GM12878 (cell line): Measurements from ENCODE around the gene ZP2. TPM values are rescaled to one million over a fixed set of nuclear protein-coding genes. Genes with fewer than 3 reads are reported as not detected.
"Not testable (repeated sequence)": the region's sequence is repeated elsewhere in the genome, so short reads cannot be mapped to it uniquely, and the experiment has no call there.

Experiments
- ATAC-seq: fragments of 200-7000 bp; cut with Tn5 transposase; 3 replicates; pipeline ENCODE4 v1.9.1; 2020; ENCODE audit warnings: mild to moderate bottlenecking, moderate library complexity
- BruUV-seq: library from RNA; stranded (reverse); fragments of 400-500 nt; replicated peaks from 2 replicates; lab custom pipeline; 2021; lab: Mats Ljungman, UMichigan
- CTCF ChIA-PET: fragments of 300-600 bp; sonication (Branson Sonifier 250); formaldehyde crosslinking; extraction: SDS; loops from one replicate; lab custom pipeline; 2021; ENCODE audit warnings: inconsistent platforms; lab: Yijun Ruan, JAX
- POLR2A ChIA-PET: fragments of 350-600 bp; formaldehyde crosslinking; extraction: SDS; loops from one replicate; lab custom pipeline; 2021; ENCODE audit warnings: inconsistent platforms; lab: Charles Lee
- RAD21 ChIA-PET: fragments of 300-600 bp; sonication (Branson Sonifier 250); formaldehyde crosslinking; loops from one replicate; lab custom pipeline; 2023; ENCODE audit warnings: antibody characterized with exemption; ENCODE audit not compliant: unreplicated experiment; lab: Charles Lee
- SMC1A ChIA-PET: fragments of 300-600 bp; sonication (Branson Sonifier 250); formaldehyde crosslinking; loops from one replicate; lab custom pipeline; 2023; ENCODE audit not compliant: unreplicated experiment, uncharacterized antibody; lab: Charles Lee
- DNase-seq: peaks from one replicate; pipeline ENCODE4 v3.0.0-alpha.2; 2011; ENCODE audit warnings: low read depth, low spot score
- FAIRE-seq: peaks from 3 replicates; lab custom pipeline; 2011; peaks lifted over from hg19 to GRCh38; lab: Jason Lieb, UNC
- H2AFZ ChIP-seq: 2 replicates; pipeline ENCODE4 v1.6.0; 2011; ENCODE audit warnings: low read depth, low read length, control low read depth; ENCODE audit not compliant: control insufficient read depth
- H3K27ac ChIP-seq: 2 replicates; pipeline ENCODE4 v1.5.1; 2011; ENCODE audit warnings: control low read depth; ENCODE audit not compliant: control insufficient read depth, insufficient read depth
- H3K27me3 ChIP-seq, 2 experiments: replicated peaks in 1 of 2; 2 replicates each; pipeline versions ENCODE4 v1.6.0 to v1.6.1; 2011; ENCODE audit warnings: low read length in 1 of 2; ENCODE audit not compliant: control insufficient read depth in 2 of 2, insufficient read depth in 2 of 2
- H3K36me3 ChIP-seq, 2 experiments: 2 replicates each; pipeline ENCODE4 v1.5.1; 2011; ENCODE audit warnings: low read length in 1 of 2; ENCODE audit not compliant: control insufficient read depth in 2 of 2, insufficient read depth in 2 of 2
- H3K4me1 ChIP-seq: 2 replicates; pipeline ENCODE4 v1.6.1; 2011; ENCODE audit warnings: mild to moderate bottlenecking, low read length, moderate library complexity, mixed read lengths; ENCODE audit not compliant: control insufficient read depth, insufficient read depth
- H3K4me2 ChIP-seq: 2 replicates; pipeline ENCODE4 v1.6.0; 2011; ENCODE audit warnings: control low read depth; ENCODE audit not compliant: control insufficient read depth, insufficient read depth
- H3K4me3 ChIP-seq: fragments of 200-600 bp; sonication (generic); 2 replicates; pipeline ENCODE4 v1.5.1; 2016
- H3K79me2 ChIP-seq: 2 replicates; pipeline ENCODE4 v1.6.0; 2011; ENCODE audit warnings: low read length; ENCODE audit not compliant: control insufficient read depth, insufficient read depth
- H3K9ac ChIP-seq: 2 replicates; pipeline ENCODE4 v1.8.0; 2011; ENCODE audit warnings: low read length, control low read depth, mixed read lengths; ENCODE audit not compliant: control insufficient read depth, insufficient read depth
- H3K9me3 ChIP-seq: replicated peaks from 3 replicates; pipeline ENCODE4 v1.5.1; 2011; ENCODE audit warnings: mild to moderate bottlenecking, low read length; ENCODE audit not compliant: control insufficient read depth, insufficient read depth
- H4K20me1 ChIP-seq: 2 replicates; pipeline ENCODE4 v1.6.0; 2011; ENCODE audit not compliant: control insufficient read depth, insufficient read depth
- ZBTB40 ChIP-seq: fragments of 450-650 bp; IDR thresholded peaks from 2 replicates; pipeline ENCODE4 v1.6.1; 2016; ENCODE audit warnings: mild to moderate bottlenecking, moderate library complexity, borderline replicate concordance
- WGBS: methylation state at CpG from one replicate; pipeline ENCODE4 v1.1.6; 2016; ENCODE audit warnings: low lambda C conversion rate; ENCODE audit not compliant: insufficient replicate concordance, insufficient coverage; ENCODE audit errors: missing lambda C conversion rate; 5-methylcytosine and 5-hydroxymethylcytosine counted together
- in situ Hi-C: fragments of 300-500 bp; cut with MboI; formaldehyde crosslinking; loops from 9 replicates; pipeline ENCODE4 v1.14.3; 2018; ENCODE audit warnings: mixed read lengths
- intact Hi-C: fragments of 100-400 bp; cut with micrococcal nuclease; formaldehyde crosslinking; loops from one replicate; pipeline ENCODE4 v1.14.2; 2022; ENCODE audit not compliant: unreplicated experiment
- polyA plus RNA-seq, 11 experiments: library from polyadenylated mRNA; depleted of rRNA in 4 of 11; unstranded in 6 of 11; stranded (reverse) in 5 of 11; fragments of >200 nt; fragmentation: Nextera tagmentation in 4 of 11; fragmentation: Illumina TruSeq in 1 of 11; extraction: Ambion mirVana in 4 of 11; extraction: Trizol in 1 of 11; gene quantifications; 1 replicate in 1 of 11; 2 replicates in 10 of 11; pipeline versions ENCODE4 v1.2.1 to v1.2.3, GENCODE V29; 2011 to 2016; ENCODE audit warnings: inconsistent platforms in 2 of 11, missing spikeins in 2 of 11, low read depth in 1 of 11
- total RNA-seq, 4 experiments: library from RNA; depleted of rRNA in 3 of 4; stranded (reverse); fragments of >200 nt in 3 of 4; fragmentation: Illumina TruSeq in 1 of 4; extraction: Trizol in 1 of 4; gene quantifications; 2 replicates each; pipeline versions ENCODE4 v1.2.1 to v1.2.3, GENCODE V29; 2013 to 2021

The ZP2 gene
- total and polyA plus RNA-seq, 10 of the 15 experiments (the other 5 are each of a cell fraction or from before 2014, with no cell fraction given), result 0.11 to 0.33 (median 0.16) TPM; not detected in 1

- Histone ChIP-seq H4K20me1 (no peaks in the 10 kb centered on the region), H3K4me1 (no peaks in the 10 kb centered on the region), H3K4me2 (no peak overlapping the region), H3K27ac (no peak overlapping the region), H3K79me2 (no peaks in the 10 kb centered on the region), H3K36me3 (no peaks in the 10 kb centered on the region), H2AFZ (no peak overlapping the region), H3K4me3 (no peak overlapping the region), H3K9ac (no peak overlapping the region), H3K27me3 (peaks cover 0 to 3% of the 10 kb centered on the region in 2 experiments; a peak in 2 of 4 replicates), H3K9me3 (no peaks in the 10 kb centered on the region)
- no peak for ATAC-seq
- WGBS, result 7% methylated on average over 15 of the region's 15 CpGs
- no peak for DNase-seq
- ChIA-PET RAD21 (no interaction called here), SMC1A (no interaction called here), CTCF (interaction anchor here (1.1 kb wide), 1 partner anchor 50 kb away, joined by 5 read pairs; no protein-coding TSS in a partner anchor), POLR2A (no interaction called here)
- TF ChIP-seq ZBTB40, result no peak
- FAIRE-seq, result no peak
- in situ Hi-C loops, result no loop called here
- BruUV-seq, result no TSS peak
- intact Hi-C loops, result no loop called here
These were observed 38.9 kb upstream of the ZP2 start for GRCh38 chr16:21250072-21250923.

GRCh38 chr16:21248179-21248578 lies 36.8 kb upstream of the ZP2 start:
- FAIRE-seq, H3K4me3 ChIP-seq, DNase-seq, H3K9ac ChIP-seq, SMC1A ChIA-PET, RAD21 ChIA-PET, H4K20me1 ChIP-seq, intact Hi-C loops, H3K4me2 ChIP-seq, H3K4me1 ChIP-seq, H3K36me3 ChIP-seq, in situ Hi-C loops, BruUV-seq, H3K27ac ChIP-seq, ATAC-seq, H3K9me3 ChIP-seq, POLR2A ChIA-PET, H3K27me3 ChIP-seq, H3K79me2 ChIP-seq, H2AFZ ChIP-seq: not testable (repeated sequence)
- CTCF ChIA-PET, result interaction anchor here (0.6 kb wide), 1 partner anchor 47 kb away, joined by 4 read pairs; no protein-coding TSS in a partner anchor
- WGBS, result 15% methylated on average over 4 of the region's 4 CpGs
